ENCODE data around the gene DNAJC21.

DNA sequence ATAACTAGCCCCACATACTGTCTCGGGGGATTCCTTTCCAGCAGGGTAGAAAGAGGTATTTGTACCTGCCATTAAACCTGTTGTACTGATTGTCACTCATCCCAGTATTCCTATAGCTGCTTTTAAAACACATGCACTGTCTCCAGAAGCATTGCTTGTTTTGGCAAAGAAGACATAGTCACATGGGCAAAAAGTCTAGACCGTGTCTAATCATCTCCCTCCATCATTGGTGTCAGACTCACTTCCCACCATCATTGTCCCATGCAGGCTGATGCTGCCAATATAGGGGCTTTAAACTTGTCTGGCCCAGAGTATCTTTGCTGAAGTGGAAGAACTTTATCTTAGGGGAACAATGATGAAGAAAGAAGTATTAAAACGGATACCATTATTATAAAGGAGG, 12.6 kb downstream of the DNAJC21 start:
- TF ChIP-seq, protein P1, sequence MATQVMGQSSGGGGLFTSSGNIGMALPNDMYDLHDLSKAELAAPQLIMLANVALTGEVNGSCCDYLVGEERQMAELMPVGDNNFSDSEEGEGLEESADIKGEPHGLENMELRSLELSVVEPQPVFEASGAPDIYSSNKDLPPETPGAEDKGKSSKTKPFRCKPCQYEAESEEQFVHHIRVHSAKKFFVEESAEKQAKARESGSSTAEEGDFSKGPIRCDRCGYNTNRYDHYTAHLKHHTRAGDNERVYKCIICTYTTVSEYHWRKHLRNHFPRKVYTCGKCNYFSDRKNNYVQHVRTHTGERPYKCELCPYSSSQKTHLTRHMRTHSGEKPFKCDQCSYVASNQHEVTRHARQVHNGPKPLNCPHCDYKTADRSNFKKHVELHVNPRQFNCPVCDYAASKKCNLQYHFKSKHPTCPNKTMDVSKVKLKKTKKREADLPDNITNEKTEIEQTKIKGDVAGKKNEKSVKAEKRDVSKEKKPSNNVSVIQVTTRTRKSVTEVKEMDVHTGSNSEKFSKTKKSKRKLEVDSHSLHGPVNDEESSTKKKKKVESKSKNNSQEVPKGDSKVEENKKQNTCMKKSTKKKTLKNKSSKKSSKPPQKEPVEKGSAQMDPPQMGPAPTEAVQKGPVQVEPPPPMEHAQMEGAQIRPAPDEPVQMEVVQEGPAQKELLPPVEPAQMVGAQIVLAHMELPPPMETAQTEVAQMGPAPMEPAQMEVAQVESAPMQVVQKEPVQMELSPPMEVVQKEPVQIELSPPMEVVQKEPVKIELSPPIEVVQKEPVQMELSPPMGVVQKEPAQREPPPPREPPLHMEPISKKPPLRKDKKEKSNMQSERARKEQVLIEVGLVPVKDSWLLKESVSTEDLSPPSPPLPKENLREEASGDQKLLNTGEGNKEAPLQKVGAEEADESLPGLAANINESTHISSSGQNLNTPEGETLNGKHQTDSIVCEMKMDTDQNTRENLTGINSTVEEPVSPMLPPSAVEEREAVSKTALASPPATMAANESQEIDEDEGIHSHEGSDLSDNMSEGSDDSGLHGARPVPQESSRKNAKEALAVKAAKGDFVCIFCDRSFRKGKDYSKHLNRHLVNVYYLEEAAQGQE (IDR thresholded peaks at IDR 0.05; ENCODE audit: insufficient read depth in 1 of 2, low read depth in 2 of 2, low read length in 2 of 2), result no peak
- TF ChIP-seq SIN3A (IDR thresholded peaks at IDR 0.05; ENCODE audit: borderline replicate concordance, insufficient read depth, low read length) (no peak), POLR2AphosphoS5 (IDR thresholded peaks at IDR 0.05; ENCODE audit: low read depth, low read length) (no peak), TAF1 (IDR thresholded peaks at IDR 0.05; ENCODE audit: borderline replicate concordance, insufficient read depth, low read length) (no peak)
